Measurements from ENCODE around the gene MICAL3.
A peak's percentile ranks its signal among the peaks of the same experiment; 100 is the strongest.

Gene MICAL3

DNA sequence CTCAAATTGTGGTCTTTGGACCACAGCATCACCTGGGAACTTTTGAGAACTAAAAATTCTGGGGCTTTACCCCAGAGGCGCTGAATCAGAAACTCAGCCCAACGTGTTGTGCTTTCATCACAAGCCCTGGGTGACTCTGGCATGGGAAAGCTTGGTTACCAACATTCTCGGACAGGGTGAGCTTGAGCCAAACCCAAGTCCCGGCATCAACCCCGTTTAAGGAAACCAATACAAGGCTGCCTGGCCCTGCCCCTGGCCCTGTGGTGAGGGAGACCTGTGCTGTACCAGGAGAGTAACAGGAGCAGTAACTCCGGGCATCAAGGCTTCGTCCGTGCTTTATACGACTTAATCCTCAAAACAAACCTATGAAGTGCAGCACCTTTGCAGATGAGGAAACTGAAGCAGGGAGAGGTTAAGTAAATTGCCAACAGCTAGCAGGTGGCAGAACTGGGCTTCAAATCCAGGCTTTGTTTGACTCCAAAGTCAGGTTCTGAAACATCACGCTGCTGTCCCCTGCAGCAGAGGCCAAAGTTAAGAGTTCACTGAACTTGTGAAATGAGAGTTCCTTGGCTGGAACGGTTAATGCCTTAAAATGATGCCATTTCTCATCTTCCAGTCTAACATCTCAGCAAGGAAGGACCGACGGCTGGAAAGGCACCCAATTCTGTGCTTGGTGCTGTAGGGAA, 186.0 kb downstream of the MICAL3 start:
- no peak for DNase-seq (ENCODE audit: low spot score)

DNA sequence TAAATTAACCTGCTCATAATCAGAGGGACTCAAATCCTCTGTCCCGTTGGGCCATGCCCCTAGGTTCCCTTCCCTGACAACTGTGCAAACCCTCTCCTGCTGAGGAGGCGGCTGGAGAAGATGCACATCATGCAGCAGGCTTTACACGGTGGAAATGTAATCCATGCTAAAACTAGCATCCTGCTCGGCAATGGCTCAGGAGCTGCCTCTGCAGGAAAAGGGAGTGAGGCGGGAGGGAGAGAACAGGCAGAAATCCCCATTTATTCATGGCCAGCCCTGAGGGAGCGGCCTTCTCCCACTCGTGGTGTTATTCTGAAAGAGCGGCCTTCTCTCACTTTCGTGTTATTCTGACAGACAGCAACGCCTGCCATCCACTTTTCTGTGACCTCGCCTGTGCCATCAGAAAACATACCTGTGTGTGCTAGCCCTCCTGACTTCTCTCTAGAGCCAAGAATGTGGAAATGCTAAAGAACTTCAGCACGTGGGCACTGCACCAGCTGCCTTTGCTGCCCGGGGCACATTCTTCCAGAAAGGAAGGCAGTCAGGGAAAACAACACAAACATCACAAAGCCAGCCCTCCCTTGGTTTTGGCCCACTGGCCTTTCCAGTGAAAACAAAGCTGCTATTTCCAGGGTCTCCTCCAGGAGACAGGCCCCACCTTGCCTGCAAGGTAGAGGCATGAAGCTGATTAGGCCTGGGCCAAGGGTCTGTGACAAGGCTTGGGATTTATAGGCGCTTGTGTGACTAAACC, 187.2 kb downstream of the MICAL3 start:
- DNase-seq (ENCODE audit: low spot score) = no peak

DNA sequence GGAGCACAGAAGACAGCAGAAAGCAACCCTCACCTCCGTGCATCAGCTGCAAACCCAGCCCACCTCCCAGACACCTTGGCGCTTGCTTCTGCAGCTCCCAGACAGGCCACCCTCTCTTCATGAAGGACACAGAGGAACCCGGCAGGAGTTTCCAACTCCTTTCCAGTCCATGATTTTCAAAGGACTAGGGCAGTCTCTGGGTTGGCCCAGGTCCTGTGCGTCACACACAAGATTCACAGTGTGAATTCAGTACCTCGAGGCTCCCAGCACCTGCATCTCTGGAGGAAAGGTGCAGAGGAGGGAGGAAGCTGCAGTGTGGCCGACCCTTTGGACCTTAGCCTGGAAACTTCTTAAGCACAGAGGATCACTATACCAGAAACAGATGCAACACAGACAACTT, 189.1 kb downstream of the MICAL3 start:
- no peak for DNase-seq (ENCODE audit: low spot score)

DNA sequence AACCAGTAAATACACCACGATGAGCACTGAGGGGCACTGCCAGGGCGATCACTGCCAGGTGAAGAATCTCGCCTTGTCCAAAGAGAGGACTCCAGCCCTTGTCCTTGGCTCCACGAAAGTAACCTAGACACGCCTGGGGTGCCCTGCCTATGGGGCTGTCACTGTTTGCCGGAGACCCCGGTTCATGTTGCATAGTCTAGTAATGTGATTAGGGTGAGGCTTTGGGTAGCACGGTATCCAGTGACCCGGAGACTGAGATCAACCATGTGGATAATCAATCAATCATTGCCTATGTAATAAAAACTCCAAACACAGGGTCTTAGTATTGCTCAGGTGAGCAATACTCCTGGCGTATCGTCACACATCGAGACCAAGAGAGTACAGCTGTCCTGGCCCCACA, 190.9 kb downstream of the MICAL3 start:
- DNase-seq (ENCODE audit: low spot score) = no peak

DNA sequence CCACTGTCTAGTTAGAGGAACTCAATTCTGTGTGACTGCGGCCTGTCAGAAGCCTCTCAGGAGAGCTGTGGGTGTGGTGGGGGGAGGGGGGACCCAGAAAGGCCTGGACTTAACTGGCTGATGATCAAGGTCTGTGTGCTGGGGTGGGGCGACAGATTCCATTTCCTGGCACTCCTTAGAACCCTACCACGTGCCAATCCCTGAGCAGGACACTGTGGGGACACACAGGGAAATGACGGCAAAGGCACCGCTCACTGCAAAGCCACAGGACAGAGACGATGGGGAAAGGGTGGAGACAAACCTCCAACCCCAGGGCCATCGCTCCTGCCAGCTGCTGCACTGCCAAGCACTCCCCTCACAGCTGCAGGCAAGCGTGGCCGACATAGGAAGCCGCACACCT, 191.7 kb downstream of the MICAL3 start:
- no peak for DNase-seq (ENCODE audit: low spot score)

DNA sequence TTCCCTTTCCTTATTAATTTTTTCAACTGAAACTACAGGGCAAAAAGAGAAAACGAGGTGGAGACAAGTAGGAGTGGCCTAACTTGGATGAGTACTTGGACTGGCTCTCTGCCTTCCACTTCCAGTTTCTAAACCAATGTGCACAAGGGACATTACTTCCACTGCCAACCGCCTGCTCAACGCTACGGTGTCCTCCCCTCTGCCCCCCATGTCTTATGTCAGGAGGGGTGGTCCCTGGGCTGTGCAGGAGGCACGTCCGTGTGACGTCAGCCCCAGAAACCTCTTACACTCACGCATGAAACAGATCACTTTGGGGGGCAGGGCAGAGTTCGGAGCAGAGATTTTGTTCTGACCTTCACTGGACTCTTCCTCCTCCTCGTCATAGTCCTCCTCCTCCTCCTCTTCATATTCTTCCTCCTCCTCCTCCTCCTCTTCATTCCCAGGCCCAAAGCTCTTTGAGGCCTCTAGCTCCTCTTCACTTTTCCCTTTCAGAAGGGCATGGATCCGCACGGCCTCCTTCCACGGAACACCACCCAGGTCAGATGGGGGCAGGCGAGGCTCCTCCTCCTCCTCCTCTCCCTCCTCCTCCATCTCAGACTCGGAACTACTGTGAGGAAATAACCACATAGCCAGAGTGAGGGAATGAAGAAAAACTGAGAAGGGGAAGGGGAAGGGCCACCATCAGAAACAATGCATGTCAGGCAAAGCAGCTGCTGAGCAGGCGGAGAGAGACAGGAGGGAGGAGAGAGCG, 192.7 kb downstream of the MICAL3 start:
- no peak for DNase-seq (ENCODE audit: low spot score)

DNA sequence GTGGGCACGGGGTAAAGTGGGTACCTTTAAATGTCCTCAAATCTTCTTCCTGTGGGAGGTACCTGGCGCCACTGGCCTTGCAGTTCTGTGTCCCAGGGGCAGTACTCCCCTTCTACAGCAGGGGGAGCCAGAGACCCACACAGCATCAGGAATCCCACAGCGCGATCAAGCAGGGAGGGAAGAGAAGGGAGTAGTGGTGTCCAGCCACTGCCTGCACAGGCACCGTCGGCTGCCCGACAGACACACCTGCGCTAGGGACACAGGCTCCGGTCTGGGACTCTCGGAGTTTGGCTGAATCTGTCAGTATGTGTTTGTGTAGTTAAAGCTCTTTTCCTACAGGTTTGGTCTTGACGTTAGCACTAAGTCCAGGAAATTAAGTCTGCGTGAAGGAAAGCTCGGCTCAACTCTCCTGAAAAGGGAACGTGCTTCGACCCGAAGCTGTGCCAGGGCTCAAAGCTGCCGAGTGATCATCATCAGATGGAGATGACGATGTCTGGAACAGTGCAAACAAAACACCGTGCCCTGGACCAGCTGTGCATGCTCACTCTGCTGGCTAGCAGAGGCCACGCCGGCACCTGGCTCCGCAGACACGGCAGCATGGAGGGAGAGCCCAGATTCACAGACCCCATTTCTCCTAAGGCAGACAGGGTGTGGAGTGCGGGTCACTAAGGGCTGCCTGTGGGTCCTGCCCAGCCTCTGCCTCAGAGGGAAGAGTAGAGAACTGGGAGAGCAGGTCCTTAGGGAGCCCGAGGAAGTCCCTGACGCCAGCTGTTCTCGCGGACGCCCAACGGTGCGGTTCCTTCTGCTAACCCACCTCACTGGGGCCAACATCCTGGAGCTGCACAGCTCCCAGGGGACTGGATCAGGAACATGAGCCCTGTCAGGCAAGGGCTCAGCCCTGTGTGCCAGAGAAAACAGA, 194.1 kb downstream of the MICAL3 start:
- DNase-seq (ENCODE audit: low spot score) = peak; percentile 94

DNA sequence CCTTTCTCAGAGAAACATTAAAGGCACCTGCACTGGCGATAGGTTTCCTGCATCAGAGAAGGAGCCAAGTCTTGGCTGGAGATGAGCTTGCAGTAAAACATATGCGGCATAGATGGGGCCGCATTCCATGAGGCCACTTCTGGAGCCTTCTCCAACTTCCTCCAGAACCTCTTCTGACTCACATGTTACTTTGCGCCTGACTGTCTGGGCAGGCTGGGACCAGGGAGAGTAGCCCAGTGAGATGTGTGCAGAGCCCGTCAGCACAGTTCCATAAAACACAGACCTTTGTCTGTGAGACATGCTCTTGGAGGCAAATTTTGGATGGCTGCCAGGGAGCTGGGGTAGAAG, 194.7 kb downstream of the MICAL3 start:
- DNase-seq (ENCODE audit: low spot score) = no peak

DNA sequence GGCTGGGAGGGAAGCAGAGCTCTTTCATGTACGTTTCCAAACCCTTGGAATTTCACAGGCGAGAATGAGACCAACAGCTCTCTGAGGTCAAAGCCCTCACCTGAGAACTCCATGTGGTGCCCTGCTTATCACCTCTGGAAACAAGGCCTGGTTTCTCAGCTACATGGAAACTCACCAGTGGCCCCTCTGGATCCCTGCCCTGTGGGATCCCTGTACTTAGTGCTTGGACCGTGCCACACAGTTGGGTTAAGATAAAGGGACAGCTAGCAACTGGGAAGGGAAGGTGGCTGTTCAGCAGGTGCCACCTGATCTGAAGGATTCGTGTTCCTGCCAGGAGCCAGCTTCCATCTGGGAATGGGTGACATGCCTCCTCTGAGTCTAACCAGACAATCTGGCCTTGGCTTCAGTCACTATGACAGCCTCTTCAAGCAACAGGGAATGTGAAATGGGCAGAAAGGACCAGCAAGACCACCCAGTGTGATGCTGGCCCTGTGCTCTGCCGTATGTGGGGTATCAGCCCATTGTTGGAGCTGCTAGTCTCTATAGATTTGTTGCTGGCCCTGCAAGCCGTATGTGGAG, 195.8 kb downstream of the MICAL3 start:
- peak; percentile 81 for DNase-seq (ENCODE audit: low spot score)

DNA sequence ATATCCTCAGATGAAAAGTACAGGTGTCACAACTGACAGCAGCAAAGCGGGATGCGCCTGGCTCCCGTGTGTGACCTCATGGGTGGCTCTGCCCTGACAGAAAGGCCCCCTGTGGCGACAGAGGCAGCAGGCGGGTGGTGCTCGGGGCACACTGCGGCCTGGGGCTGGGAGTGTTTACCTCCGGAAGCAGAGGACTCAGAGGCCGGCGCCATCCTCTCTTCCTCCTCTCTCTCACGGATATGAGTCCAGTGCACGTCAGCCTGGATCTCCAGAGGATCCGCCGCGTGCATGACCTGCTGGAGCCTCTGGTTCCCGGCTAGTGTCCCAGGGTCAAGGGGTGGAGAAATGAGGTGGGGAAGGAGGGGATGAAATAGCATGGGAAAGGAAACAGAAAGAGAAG, 196.9 kb downstream of the MICAL3 start:
- DNase-seq (ENCODE audit: low spot score) = no peak

DNA sequence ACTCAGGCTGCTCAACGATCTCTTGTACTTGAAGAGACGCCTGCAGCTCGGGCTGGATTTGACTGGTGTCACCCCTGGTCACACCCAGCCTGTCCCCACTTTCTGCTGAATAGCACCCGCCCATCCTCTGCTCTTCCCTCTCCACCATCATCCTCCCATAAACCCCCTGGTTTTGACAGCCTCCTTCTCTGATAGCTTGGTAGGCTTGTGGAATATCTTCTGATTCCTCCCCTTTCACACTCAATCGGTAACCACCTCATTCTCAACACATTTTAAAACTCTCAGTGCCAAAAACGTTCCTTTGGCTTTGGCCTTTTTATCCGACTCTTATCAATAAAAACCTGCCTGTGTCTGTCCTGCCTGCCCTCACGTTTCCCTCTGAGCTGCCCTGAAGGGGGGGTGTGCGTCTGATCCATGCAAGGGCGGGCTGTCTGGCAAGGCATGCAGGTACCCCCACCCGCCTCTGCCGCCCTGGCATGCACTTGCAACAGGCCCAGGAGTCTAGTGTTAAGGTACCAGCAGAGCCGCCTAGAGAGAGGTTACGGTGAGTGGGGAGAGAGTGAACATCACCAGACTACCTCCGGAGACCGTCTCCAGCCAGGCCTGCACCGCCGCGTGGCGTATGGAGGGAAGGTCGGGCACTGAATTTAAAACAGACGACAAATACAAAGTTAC, 198.3 kb downstream of the MICAL3 start:
- DNase-seq (ENCODE audit: low spot score) = no peak

DNA sequence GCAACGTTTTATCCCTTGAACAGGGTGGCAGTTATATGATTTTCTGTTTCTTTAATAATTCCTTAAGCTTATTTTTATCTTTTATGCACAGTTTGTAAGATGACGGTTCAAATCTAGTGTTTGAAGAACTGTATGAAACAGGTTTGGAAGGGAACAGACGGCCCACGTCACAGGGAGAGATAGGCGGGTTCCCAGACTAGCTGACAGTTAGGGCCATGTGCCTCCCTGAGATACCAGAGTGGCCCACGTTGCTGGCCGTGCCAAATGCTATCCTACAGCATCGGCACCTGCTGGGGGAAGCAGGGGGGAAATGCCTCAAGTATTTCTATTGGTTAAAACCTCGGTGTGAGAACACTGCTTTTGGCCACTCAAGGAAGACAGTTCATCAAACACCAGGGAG, 199.9 kb downstream of the MICAL3 start:
- DNase-seq (ENCODE audit: low spot score) = peak; percentile 65

DNA sequence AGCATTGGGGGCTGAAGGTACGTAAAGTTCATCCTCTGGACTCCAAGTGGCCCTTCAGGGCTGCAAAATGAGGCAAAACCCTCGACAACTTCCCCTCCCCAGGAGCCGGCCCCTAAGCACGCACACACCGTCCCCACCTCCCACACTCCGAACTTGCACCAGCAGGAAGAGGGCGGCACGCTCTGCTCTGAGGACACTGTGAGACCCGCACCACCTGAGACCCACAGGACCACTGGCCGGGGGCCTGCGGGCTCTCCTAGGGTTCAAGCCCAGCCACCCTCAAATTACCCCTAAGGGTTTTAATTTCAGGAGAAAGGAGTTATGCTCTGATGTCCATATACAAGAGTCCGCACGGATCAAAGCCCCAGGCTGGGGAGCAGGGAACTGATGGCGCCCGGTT, 200.4 kb downstream of the MICAL3 start:
- no peak for DNase-seq (ENCODE audit: low spot score)

DNA sequence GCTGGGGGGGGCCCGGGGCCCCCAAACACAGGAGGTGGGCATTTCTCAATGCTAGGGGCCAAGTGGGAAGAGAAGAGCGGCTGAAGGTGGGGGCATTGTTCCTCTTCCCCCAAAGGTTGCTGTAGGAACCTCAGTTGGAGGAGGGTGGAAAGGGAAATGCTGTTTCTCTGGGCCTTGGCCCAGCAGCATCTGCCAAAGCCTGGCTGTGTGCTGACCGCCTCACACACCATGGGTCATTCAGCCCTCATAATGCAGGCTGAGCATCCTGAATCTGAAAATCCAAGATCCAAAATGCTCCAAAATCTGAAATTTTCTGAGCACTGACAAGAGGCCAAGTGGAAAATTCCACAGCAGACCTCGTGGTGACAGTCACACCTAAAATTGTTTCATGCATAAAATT, 201.1 kb downstream of the MICAL3 start:
- peak; percentile 71 for DNase-seq (ENCODE audit: low spot score)

DNA sequence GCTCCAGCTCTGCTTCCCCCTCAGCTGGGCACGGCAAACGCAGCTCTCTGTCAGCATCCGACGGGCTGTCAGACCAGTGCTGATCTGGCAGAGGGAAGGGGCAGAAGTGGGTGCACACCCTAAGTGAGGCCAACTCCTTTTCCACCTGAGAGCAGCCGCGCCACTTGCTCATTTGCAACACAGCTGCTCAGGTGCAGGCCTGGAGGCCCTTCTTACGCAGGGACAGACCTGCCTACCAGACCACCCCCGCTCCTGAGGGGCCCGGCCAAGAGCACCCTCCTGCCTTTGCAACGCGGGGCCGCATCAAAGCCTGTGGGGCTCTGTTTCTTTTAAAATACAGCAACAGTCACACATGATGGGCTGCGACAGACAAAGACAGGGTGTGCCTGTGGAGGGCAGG, 202.3 kb downstream of the MICAL3 start:
- DNase-seq (ENCODE audit: low spot score) = no peak

DNA sequence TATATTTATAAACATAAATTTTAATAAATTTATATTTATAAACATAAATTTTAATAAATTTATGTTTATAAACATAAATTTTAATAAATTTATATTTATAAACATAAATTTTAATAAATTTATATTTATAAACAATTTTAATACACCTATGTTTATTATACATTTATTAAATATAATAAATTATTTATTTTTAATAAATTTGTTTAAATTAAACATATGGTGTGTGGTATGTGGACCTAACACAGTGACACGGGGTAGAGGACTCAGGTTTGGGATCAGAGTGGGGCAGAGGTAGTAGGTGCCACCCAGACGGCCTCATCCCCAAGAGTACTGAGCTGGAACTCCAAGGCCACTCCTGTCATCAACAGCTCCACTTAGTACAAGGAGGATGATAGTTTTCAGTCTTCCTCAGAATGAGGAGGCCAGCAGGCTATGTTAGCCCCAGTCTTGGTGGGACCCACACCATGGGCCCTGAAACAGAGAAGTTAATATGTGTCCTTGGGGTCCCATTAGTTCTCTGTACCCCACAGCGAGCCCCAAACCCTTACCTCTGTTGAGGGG, 203.4 kb downstream of the MICAL3 start:
- DNase-seq (ENCODE audit: low spot score) = no peak

DNA sequence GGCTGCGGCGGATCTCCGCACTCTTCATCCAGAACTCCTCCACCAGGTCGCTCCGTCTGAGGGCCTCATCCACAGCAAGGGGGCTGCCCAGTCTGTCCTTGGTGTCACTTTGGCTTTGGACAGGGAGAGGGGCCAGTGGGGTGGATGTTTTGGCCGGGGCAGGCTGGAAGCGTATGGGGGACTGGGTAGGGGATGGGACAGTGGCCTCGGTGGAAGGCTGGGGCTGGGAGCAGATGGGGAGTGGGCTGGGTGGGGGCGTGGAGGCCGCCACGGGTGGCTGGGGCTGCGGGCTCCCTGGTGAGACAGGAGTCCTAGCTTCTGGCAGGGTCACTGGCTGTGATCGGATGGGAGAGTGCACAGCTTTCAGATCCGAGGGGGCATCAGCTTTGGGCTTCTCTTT, 205.7 kb downstream of the MICAL3 start:
- no peak for DNase-seq (ENCODE audit: low spot score)

DNA sequence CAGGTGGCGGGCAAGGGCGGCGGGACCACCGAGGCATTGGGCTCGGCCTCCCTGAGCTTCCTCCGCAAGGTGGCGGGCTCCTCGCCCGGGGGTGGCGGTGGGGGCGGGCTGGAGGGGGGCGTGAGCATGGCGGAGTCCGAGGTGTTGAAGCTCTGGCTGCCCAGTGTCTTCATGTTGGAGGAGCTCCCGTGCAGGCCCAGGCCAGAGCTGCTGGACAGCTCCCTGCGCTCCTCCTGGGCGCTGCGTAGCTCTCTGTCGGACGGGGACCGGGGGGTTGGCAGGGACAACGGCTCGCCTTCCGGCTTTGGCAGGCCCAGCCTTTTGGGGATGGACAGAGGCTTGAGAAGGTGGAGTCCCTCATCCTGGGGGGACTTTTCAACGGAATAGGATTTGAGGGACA, 206.2 kb downstream of the MICAL3 start:
- DNase-seq (ENCODE audit: low spot score) = no peak

DNA sequence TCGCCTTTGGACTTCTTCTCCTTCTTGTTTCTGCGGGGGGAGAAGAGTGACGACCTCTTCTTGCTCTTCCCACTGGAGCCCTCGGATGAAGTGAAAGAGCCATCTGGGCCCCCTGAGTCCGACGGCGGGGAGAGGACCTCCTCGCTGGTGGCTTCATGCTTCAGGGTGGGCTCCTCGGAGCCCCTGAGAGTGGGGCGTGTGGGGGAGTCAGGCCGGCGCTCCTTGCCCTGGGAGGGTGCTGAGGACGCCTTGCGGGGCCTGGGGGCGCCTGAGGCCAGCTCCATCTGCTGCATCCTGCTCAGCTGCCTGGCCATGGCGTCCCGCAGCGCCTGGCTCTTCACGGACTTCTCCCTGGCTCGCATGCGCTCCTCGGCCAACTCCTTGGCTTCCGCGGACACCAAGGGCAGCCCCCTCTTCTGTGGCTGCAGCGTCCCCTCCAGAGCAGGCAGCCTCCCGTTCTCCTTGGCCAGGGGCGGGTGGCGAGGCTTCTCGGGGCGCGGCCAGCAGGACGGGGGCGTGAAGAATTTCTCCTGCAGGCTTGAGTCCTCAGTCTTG, 206.8 kb downstream of the MICAL3 start:
- DNase-seq (ENCODE audit: low spot score) = no peak

DNA sequence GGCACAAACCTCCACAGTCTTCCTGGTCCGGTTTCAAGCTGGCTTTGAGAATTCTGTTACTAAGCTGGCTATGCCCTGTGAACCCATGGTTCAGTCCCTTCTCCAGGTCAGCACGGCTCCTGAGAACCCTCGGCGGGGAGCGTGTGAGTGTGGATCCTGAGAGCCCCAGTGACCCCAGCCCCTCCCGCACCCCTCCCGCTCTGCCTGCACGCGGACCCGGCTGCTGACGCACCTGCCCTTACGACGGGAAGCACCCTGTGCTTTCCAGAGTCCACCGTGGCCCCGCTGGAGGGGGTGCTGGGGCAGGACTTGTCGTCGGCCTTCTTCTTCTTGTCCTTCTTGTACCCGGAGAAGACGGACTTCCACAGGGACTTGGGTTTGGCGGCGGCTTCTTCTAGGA, 207.3 kb downstream of the MICAL3 start:
- no peak for DNase-seq (ENCODE audit: low spot score)

DNA sequence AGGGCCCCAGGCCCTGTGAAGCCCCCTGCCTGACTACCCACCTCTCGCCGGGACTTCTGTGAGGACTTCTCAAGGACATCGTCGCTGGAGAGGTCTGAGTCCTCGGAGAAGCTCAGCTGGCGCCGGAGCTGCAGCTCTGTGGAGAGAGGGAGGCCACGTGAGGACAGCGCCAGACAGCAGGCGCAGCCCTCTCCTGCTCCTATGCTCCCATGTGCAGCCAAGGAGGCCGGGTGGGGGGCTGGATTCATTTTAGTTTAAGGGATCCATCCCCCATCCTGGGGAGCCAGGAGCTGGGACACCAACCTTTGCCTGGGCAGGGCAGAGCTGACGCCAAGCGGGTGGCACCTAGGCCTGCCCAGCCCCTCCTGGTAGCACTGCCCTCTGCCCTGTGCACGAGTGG, 207.7 kb downstream of the MICAL3 start:
- DNase-seq (ENCODE audit: low spot score) = no peak

All from cerebellar cortex (tissue), 1 donor.